HG03039 (cell line): Measurements from ENCODE around the gene ARHGEF28.

ENCODE experiments used
- ATAC-seq: cut with Tn5 transposase; IDR thresholded peaks from one replicate; pipeline ENCODE4 v1.9.1; 2021; ENCODE audit warnings: mild to moderate bottlenecking, moderate library complexity; ENCODE audit not compliant: unreplicated experiment

ARHGEF28 gene

DNA sequence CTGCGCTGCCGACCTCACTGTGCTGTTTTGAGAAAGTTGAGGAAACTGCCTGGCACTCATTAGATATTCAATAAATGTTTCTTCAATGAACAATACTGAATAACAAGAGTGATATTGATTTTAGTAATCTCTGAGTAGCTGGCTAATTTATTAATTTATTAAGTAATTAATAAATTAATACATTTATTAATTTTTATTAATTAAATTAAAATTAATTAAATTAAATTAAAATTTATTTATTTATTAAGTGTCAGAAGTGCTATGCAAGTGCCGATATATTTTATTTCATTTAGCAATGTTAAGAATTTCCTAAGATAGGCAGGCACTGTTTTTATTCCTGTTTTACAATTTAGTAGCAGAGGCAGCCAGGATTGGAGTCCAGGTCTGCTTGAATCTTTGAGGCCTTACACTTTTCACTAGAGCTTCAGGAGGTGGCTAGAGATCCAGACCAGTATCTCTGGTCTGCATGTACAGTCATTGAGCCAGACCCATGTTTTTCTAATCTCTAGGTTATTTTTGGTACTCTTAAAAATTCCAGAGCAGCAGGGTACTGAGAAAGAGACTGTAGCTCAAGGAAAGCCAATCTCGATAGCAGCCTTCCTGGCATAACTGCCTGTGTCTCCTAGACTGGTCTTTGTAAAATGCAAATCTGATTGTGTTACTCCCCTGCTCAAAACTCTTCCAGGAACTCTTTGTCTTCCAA, 109.2 kb downstream of the ARHGEF28 start:
- ATAC-seq: no peak

DNA sequence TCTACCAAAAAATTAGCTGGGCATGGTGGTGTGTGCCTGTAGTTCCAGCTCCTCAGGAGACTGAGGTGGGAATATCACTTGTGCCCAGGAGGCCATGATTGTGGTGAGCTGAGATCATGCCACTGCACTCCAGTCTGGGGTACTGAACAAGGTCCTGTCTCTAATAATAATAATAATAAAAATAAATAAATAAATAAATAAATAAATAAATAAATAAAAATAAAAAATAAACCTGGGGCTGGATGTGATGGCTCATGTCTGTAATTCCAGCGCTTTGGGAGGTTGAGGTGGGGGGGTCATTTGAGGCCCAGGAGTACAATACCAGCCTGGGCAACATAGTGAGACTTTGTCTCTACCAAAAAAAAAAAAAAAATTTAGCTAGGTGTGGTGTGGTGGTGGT, 113.7 kb downstream of the ARHGEF28 start:
- ATAC-seq: no peak

DNA sequence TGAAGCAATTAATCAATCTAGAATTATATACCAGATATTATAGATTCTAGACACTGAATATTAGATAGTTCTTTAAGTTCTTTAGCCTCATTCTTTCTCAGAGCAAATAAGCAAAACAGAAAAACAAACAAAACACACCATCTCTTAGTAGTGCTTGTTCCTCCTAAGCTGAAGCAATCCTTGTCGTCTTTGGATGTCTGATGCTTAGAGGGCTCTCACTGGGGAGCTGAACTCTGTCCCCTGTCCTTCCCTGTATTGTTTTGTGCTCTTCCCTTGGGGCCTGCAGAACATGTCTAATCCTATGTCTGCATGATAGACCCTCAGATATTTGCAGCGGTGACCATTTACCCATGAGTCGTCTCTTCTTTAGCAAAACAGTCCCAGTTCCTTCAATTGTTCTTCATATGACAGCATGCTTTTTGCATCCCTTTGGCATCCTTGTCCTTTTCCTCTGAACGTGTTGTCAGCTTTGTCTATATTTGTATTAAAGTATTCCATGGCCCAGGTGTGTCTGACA, 114.3 kb downstream of the ARHGEF28 start:
- ATAC-seq: no peak

DNA sequence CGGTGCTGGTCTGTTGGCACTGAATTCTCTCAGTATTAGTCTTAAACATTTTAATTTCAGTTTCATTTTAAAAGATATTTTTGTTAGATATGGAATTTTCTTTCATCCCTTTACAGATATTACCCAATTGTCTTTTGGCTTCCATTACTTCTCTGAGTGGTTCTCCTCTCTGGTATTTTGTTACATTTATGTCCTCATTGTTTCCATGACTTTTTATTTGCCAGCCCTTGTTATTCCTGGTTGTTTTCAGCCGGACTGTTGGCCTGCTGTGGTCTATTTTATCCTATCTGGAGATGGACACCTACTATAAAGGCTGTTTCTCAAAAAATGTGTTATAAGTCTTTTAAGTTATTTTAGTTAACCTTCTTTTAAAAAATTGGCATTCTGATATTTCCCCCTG, 117.2 kb downstream of the ARHGEF28 start:
- no peak for ATAC-seq

DNA sequence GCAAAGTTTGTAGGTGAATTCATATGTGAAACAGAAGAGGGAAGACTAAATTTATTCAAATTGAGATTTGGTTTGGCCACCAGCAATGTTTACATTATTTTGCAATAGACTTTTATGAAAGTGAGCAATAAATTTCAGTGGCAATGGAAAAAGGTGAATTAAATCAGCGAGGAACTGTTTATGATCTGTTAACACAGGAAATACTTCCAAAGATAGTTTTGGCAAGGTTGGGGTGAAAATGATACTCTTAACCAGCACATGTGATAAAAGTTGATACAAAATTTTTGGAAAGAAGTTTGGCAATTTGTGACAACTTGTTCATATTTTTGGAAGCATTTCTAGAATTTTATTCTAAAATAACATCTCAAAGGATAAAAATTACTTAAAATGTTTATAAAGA, 119.8 kb downstream of the ARHGEF28 start:
- ATAC-seq: no peak

DNA sequence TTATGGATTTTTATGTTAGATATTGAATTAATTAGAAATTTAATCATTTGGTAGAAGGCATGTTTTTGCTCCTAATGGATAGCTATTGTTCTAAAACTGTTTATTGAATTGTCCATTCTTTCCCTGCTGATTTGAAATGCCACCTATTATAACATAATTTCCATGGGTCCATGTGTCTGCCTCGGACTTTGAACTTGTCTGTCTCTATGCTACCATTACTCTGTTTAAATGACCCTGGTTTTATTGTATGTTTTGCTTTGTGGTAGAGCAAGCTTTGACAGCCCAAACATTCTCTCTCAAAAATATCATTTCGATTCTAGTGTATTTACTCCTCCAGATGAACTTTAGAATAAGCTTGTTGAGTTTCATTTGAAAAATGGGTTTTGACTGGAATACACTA, 120.6 kb downstream of the ARHGEF28 start:
- ATAC-seq: no peak

DNA sequence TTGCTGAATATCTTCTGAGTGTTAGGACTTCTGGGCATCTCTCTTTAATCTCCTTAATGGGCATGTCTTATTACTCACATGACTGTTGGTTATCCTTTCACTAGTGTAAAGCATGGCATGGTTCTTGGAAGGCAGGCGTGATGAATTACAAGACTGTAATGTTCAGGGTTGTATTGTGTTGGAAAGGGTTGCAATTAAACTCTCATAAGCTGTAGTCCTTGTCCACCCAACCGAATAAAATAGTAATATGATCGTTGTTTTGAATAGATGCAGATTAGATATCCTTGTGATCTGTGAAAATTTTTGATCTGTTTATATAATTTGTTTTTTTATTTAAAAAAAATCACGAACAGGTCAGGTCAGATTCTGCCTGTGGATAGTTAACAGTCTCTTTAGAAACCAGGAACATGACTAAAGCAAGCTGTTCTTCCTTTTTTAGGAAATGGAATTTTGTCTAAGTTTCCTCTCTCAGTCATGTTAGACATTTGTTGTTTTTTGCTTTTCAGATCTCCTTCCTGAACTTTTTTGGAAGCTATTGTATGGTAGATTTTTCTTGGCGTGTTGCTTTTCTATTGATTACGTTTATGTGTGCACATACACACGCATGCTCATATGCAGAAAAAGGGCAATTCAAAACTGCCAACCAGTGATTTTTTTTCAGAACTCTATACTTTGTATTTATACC, 121.8 kb downstream of the ARHGEF28 start:
- no peak for ATAC-seq

DNA sequence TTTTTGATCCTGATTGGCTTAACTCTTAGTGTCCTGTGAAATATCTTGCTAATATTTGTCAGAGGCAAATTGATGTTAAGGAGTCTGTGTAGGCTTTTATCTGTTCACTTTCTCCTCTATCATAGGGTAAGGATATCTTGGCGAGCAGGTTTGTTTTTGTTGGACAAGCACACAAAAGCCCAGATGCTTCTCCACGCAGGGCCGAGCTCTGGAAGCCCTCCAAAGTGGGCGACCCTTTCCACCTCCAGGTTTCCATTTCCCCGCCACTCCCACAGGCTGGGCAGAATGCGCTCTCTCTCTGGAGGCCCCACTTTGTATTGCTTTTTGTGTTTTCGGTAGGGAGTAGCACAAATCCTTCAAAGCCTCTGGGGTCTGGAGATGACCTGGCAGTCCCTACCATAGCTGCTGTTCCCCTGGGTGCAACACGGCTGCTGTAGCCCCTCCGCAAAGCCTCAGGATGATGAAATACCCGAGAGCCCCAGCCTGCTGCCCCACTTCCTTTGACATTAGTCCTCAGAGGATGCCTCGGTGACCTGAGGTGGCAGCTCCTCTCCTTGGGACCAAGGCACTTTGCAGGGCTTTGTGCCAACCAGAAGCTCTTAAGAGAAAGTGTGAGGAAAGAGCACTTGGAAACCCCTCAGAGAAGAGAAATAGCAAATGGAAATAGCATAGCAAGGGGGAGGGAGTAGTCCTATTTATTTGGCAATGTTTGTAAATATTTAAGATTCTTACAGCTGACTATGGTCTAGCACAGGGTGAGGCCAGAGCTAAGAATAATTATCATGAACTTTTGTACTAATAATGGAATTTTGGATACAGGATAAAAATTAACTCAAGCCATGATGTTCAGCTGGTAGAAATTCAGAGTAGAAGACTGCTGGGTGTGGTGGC, 122.8 kb downstream of the ARHGEF28 start:
- ATAC-seq: no peak

DNA sequence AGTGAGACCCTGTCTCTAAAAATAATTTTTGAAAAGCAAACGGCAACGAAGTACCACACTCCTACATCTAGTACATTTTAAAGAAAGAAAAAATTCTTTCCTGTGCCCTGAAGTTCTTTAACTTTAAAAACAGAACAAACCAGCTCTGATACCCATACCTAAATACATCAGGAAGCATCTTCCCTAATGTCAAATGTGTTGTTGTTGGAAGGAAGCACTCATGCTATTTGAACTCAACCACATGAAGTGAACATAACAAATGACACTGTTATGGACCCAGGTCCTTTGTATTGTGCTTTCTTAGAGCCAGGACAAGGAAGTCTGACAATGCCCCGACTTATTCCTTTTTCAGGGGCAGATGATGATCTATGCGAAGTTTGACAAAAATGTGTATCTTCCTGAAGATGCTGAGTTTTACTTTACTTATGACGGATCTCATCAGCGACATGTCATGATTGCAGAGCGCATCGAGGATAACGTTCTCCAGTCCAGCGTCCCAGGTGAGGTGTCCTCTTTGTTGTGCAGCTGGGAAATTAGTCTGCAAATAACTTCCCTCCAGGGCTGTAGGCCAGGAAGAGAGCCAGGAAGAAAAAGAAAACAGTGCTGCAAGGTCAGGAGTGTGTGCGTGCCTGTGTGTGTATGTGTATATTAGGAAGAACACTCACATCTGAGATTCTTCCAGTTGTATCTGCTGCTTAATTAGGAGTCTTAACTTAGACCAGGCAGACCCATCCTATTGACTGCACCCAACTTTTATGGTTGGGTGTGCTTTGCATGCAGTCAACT, 123.7 kb downstream of the ARHGEF28 start:
- ATAC-seq: no peak

DNA sequence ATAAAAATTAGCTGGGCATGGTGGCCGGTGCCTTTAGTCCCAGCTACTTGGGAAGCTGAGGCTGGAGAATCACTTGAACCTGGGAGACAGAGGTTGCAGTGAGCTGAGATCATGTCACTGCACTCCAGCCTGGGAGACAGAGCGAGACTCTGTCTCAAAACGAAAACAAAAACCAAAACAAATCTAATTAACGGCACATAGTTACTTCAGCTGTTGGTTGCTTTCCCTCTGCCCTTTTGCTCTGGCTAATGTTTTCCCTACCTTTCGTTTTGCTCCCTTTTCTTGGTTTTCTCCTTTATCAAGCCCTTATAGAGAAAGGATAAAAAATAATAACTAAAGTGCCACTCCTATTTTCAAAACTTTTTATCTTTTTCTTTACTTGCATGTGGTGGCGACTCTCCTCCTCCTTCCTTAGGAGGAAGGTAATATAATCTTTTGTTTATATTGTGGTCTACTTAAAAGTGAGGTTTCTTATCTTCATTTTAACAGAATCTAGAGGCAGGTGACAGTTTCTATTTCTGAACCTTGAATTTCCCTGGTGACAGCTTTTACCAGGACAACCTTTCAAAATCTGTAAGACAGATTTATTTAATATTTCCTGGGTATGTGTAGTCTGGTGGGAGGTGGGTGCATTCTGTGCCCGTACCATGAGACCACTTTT, 125.4 kb downstream of the ARHGEF28 start:
- no peak for ATAC-seq

DNA sequence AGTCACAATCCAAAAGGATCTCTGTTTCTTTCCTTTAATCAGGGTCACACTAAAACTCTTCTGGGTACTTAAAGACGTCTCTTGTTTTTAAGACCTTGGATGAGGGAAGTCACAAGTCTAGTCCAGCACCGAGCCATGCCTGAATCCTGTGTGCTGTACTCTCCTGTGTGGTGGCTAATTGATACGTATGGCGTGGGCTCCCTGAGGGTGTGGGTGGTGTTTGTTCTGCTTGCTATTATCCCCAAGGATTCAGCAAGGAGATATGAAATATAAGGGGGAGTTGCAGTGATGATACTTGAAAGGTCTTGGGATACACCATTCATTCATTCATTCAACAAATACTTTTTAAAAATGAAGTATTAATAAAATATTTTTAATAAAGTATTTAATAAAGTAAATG, 128.3 kb downstream of the ARHGEF28 start:
- no peak for ATAC-seq

DNA sequence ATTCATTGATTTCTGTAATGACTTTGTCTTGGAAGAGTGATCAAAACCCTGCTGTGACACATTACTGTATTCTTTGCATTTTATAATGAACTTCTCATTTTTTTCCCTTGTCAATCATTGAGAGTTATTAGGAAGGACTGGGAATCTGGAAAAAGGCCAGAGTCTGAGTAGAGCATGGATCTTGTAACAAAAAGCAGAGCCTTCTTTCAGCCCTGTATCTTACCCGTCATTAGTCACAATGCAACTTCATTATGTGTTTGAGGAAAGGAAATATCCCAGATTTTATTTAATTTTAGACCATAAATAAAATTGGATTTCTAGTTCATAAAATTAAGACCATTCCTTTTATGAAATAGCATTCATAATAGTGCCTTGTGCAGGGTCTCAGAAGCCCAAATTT, 131.4 kb downstream of the ARHGEF28 start:
- no peak for ATAC-seq

DNA sequence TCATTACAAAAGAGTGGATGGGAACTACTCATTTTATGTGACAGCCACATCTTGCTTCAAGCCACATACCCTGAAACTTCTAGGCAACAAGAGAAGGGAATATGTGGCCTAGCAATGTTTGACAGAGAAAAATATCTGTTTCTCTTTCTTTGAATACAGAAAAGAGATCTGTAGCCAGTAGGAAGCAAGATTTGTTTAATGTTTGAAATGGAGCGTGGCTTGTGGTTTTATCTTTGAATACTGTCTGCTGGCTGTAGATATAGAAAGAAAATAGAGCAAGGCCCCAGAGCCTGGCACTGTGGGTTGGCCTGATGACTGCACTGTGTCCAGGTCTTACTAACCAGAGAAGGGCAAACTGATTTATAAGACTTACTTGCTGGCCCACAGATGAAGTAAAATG, 133.8 kb downstream of the ARHGEF28 start:
- no peak for ATAC-seq

DNA sequence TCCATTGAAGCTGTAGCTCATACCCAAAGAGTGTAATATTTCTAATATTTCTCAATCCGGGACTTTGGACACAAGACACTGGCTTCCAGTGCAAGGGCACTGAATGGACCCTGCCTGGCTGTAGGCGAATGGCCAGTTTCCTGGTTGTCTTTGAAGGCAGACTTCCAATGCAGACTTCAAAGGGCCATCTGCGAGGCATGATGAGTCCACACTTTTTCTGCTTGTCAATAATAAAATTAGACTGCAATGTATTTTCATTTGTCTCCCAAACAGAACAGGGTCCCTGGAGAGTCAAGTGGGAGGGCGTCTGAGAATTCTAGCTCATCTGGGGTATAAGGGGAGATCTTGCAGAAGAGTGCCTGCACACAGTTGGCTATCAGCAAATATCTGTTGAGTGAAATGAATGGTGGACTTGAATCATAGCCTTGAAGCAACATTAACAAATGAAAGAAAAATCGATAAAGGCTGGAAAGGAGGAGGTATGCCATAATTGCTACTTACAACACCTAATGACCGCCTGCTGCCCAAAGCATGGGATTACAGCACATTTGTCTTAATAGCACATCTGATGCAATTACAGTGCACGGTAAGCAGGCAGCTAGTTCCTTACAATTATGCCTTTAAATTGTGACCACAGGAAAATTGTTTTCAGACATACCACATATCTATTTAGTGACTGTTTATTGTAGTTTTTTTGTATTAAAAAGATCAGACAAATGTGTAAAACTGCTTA, 137.5 kb downstream of the ARHGEF28 start:
- no peak for ATAC-seq

DNA sequence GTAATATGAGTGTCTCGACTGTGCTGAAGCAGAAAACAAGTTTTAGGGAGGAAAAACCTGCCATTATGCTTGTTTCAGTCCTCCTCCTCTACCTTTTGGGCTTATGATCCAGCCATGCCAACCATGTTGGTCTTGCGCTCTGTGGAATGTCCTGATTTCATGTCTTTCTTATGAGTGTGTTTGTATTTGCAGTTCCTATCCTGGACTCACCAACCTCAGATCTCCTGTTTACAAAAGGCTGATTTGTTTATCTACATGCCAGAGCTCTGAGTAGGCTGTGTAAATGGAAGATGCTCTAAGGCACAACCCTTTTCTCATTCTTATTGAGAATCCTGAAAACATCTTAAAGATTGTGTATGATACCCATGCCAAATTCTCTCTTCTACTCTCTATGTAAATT, 138.6 kb downstream of the ARHGEF28 start:
- ATAC-seq: no peak

DNA sequence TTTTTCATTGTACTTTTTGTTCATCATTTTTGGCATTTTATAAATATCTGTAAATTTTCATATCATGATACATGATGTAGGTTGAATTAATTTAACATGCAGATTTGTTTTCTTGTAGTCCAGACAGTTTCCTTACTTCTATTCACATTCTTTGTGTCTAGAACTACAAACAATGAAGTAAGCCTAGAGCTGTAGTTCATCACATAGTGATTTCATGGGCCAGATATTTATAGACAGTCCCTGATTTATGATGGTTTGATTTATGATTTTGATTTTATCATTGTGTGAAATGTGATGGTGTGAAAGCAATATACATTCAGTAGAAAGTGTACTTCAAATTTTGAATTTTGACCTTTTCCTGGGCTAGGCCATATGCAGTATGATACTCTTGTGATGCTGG, 139.0 kb downstream of the ARHGEF28 start:
- no peak for ATAC-seq

DNA sequence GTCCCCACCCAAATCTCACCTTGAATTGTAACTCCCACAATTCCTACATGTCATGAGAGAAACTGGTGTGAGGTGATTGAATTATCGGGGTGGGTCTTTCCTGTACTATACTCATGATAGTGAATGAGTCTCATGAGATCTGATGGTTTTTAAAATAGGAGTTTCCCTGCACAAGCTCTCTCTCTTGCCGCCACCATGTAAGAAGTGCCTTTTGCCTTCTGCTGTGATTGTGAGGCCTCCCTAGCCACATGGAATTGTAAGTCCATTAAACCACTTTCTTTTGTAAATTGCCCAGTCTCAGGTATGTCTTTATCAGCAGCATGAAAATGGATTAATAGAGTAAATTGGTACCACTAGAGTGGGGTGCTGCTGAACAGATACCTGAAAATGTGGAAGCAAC, 140.9 kb downstream of the ARHGEF28 start:
- no peak for ATAC-seq

DNA sequence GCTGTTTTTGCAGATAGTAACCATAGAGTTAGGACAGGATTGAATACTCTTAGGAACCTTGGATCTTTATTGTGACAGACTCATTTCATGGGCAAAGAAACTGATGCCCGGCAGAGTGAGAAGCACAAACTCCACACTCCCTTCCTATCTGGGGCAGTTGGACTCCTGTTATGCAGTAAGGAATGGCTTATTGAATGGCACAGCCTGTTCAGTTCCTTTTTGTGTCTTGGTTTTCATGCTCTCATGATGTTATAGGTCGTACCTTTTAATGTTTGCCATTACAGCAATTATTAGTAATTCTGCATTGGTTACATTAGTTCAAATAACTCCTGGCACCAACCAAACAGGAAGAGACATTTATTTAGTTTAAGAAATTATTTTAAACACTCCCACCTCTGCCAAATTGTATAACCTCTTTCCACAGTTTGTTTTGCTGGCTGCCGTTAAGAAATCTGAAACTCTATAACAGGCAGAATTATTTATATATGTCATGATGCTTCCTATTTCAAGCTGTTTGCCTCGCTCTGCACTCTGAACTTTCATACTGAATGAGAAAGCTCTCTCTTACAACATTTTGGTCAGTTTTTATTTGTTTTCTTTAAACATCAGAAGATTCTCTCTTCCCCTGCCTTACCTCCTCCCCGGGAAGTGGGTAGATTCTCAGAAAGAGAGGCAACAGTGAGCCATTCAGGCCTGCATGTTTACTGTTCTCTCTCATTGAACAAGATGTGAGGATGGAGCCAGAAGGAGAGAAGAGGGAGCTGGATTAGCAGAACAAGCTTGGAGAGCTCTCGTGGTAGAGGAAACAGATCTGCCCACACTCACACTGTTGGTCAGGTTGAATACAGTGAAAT, 144.4 kb downstream of the ARHGEF28 start:
- ATAC-seq: no peak

DNA sequence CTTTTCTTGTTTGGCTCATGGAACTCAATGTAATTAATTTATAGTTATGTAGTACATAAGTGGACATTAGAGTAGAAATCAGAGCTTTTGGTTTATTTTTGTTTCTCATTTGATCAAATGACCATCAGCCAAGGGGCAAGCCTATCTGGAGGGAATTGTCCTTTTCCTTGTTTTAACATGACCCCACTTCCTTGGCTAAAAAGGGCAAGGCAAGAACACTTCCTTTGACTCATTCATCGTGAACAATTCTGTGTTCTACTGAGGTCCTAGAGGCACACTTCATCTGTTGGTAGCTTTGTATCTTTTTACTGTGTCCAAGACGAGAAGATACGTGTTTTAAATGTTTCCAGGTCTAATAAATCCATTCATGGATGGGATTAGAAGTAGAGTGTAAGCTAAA, 148.9 kb downstream of the ARHGEF28 start:
- ATAC-seq: no peak
